HG03280 (cell line): ENCODE data around the gene LIN7C.

Experiments
- ATAC-seq: cut with Tn5 transposase; IDR thresholded peaks from one replicate; pipeline ENCODE4 v1.9.1; 2021; ENCODE audit warnings: mild to moderate bottlenecking, moderate library complexity; ENCODE audit not compliant: unreplicated experiment

Gene LIN7C

GRCh38 chr11:27471589-27472397 is 34.8 kb downstream of the LIN7C start:
- ATAC-seq = peak; percentile 52

GRCh38 chr11:27470826-27471588 is 35.6 kb downstream of the LIN7C start:
- ATAC-seq = no peak

GRCh38 chr11:27470166-27470565 is 36.4 kb downstream of the LIN7C start:
- ATAC-seq = no peak

GRCh38 chr11:27468995-27469695 is 37.4 kb downstream of the LIN7C start:
- ATAC-seq = no peak

- no peak for ATAC-seq
These were observed 38.2 kb downstream of the LIN7C start for GRCh38 chr11:27468209-27468994.

- no peak for ATAC-seq
These were observed 39.2 kb downstream of the LIN7C start for GRCh38 chr11:27467181-27467913.

- no peak for ATAC-seq
These were observed 40.2 kb downstream of the LIN7C start for GRCh38 chr11:27466363-27466762.

GRCh38 chr11:27465629-27466028 is 40.9 kb downstream of the LIN7C start:
- ATAC-seq = no peak

- no peak for ATAC-seq
These were observed 41.7 kb downstream of the LIN7C start for GRCh38 chr11:27464909-27465308.

- ATAC-seq = no peak
These were observed 42.3 kb downstream of the LIN7C start for GRCh38 chr11:27464289-27464696.

- no peak for ATAC-seq
These were observed 44.0 kb downstream of the LIN7C start for GRCh38 chr11:27462543-27462942.

GRCh38 chr11:27460158-27460978 is 46.2 kb downstream of the LIN7C start:
- ATAC-seq = no peak

- no peak for ATAC-seq
These were observed 47.4 kb downstream of the LIN7C start for GRCh38 chr11:27459191-27459590.

GRCh38 chr11:27458182-27458581 is 48.4 kb downstream of the LIN7C start:
- ATAC-seq = no peak

GRCh38 chr11:27456795-27457329 is 49.7 kb downstream of the LIN7C start:
- no peak for ATAC-seq

- no peak for ATAC-seq
These were observed 50.3 kb downstream of the LIN7C start for GRCh38 chr11:27456140-27456794.

GRCh38 chr11:27455667-27456066 is 50.9 kb downstream of the LIN7C start:
- ATAC-seq = no peak

- ATAC-seq = no peak
These were observed 52.9 kb downstream of the LIN7C start for GRCh38 chr11:27453701-27454100.
